ENCODE data around the gene KIAA1671.

The KIAA1671 gene

GRCh38 chr22:24945430-24945829 lies 7.1 kb upstream of the KIAA1671 start:
- TF ChIP-seq ZFX (IDR thresholded peaks at IDR 0.05) (no peak), CTCF (conservative IDR thresholded peaks at IDR 0.05) (no peak)
- no peak overlapping the region for H3K27ac ChIP-seq

DNA sequence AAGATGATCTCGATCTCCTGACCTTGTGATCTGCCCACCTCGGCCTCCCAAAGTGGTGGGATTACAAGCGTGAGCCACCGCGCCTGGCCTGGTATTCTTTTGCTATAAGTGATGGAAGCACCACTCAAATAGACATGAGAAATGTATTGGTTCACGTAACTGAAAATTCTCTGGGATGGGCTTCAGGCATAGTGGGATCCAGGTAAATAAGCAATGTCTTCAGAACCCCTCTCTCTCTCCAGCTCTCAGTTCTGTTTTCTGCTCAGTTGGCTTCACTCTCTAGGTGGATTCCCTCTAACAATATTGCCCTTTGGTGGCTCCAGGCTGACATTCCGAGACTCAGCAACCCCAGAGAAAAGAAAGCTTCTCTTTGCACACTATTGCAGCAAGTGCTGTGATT lies 5.1 kb upstream of the KIAA1671 start:
- no peak for TF ChIP-seq CTCF (conservative IDR thresholded peaks at IDR 0.05)
- no peak for TF ChIP-seq ZFX (IDR thresholded peaks at IDR 0.05)

DNA sequence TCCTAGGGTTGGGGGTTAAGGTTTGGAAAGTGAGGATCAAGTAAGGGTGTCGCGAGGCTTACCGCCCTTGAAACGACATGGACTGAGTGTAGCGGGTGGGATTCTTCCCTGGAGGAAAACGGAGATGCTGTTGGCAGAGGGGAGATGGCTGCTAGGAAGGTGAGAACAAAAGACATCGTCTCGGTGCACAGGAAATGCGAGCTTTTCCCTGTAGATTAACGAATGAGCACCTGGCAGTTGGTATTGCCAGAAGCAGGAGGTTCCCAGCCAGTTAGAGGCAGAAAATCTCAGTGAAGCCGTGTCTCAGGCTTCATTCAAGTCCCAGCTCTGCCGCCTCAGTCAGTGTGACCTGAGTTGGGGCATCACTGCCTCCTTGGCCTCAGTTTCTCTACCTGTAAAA lies 4.6 kb upstream of the KIAA1671 start:
- TF ChIP-seq CTCF (conservative IDR thresholded peaks at IDR 0.05) (no peak), ZFX (IDR thresholded peaks at IDR 0.05) (no peak)
- no peak overlapping the region for H3K27ac ChIP-seq

More for the DNA sequence above, 5.1 kb upstream of the KIAA1671 start:
- H3K27ac ChIP-seq: no peak overlapping the region

- no peak for TF ChIP-seq CTCF (conservative IDR thresholded peaks at IDR 0.05)
- no peak for TF ChIP-seq ZFX (IDR thresholded peaks at IDR 0.05)
- H3K27ac ChIP-seq: no peak overlapping the region
Measured at GRCh38 chr22:24948356-24949202, 3.9 kb upstream of the KIAA1671 start.

GRCh38 chr22:24950272-24950902 lies 2.1 kb upstream of the KIAA1671 start:
- H3K27ac ChIP-seq: no peak overlapping the region
- TF ChIP-seq CTCF (conservative IDR thresholded peaks at IDR 0.05) (no peak), ZFX (IDR thresholded peaks at IDR 0.05) (no peak)

GRCh38 chr22:24952837-24953383 lies 394 bp downstream of the KIAA1671 start:
- no peak; the same call in 1 of the 2 replicates for TF ChIP-seq ZFX (IDR thresholded peaks at IDR 0.05)
- no peak for TF ChIP-seq CTCF (conservative IDR thresholded peaks at IDR 0.05)
- peak overlapping the region; percentile 90 for H3K27ac ChIP-seq
